Left kidney (tissue), 2 donors: ENCODE data around the gene TOP1. TPM values are rescaled to one million over a fixed set of nuclear protein-coding genes. Genes with fewer than 3 reads are reported as not detected.
"Not testable (repeated sequence)": the region's sequence is repeated elsewhere in the genome, so short reads cannot be mapped to it uniquely, and the experiment has no call there.

Source experiments
- DNase-seq: peaks from one replicate; pipeline ENCODE4 v3.0.0-alpha.2; 2013
- polyA plus RNA-seq: library from polyadenylated mRNA; unstranded; fragments of 120-200 nt; gene quantifications from one replicate; pipeline ENCODE4 v1.2.1, GENCODE V29; 2013; ENCODE audit not compliant: insufficient read length

The TOP1 gene
- polyA plus RNA-seq, 1 donor, result 123 TPM

DNA sequence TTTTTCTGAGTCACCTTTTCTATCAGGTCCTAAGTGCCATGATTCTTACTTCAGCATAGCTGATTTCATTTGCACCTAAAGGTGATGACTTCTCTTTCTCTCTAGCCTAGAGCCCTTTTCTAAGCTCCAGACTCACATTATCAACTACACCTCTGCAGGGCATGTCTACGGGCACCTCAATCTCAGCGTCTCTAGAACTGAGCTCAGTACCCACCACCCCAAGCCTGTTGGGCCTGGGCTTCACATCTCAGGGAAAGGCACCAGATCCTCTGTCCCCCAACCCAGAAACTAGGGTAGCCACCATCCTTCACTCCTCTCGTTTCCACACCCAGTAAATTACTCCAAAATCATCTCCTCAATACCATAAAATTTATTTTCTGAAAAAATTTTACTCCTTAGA is 98.1 kb downstream of the TOP1 start:
- DNase-seq, result no peak

DNA sequence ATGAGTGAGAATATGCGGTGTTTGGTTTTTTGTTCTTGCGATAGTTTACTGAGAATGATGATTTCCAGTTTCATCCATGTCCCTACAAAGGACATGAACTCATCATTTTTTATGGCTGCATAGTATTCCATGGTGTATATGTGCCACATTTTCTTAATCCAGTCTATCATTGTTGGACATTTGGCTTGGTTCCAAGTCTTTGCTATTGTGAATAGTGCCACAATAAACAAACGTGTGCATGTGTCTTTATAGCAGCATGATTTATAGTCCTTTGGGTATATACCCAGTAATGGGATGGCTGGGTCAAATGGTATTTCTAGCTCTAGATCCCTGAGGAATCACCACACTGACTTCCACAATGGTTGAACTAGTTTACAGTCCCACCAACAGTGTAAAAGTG is 99.7 kb downstream of the TOP1 start:
- not testable (repeated sequence) for DNase-seq

- DNase-seq, result no peak
Measured at GRCh38 chr20:41131594-41132387, 103.2 kb downstream of the TOP1 start.

DNA sequence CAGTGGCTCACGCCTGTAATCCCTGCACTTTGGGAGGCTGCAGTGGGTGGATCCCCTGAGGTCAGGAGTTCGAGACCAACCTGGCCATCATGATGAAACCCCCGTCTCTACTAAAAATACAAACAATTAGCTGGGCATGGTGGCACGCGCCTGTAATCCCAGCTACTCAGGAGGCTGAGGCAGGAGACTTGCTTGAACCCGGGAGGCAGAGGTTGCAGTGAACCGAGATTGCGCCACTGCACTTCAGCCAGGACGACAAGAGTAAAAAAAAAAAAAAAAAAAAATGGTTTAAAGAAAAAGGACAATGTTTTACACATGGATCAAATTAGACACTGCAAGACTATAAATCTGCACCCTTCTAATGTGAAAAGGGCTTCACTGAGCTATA is 103.8 kb downstream of the TOP1 start:
- not testable (repeated sequence) for DNase-seq

- DNase-seq, result no peak
Measured at GRCh38 chr20:41133709-41134361, 105.2 kb downstream of the TOP1 start.

- no peak for DNase-seq
Measured at GRCh38 chr20:41134362-41135186, 106.0 kb downstream of the TOP1 start.

- DNase-seq, result no peak
Measured at GRCh38 chr20:41135187-41135887, 106.7 kb downstream of the TOP1 start.

DNA sequence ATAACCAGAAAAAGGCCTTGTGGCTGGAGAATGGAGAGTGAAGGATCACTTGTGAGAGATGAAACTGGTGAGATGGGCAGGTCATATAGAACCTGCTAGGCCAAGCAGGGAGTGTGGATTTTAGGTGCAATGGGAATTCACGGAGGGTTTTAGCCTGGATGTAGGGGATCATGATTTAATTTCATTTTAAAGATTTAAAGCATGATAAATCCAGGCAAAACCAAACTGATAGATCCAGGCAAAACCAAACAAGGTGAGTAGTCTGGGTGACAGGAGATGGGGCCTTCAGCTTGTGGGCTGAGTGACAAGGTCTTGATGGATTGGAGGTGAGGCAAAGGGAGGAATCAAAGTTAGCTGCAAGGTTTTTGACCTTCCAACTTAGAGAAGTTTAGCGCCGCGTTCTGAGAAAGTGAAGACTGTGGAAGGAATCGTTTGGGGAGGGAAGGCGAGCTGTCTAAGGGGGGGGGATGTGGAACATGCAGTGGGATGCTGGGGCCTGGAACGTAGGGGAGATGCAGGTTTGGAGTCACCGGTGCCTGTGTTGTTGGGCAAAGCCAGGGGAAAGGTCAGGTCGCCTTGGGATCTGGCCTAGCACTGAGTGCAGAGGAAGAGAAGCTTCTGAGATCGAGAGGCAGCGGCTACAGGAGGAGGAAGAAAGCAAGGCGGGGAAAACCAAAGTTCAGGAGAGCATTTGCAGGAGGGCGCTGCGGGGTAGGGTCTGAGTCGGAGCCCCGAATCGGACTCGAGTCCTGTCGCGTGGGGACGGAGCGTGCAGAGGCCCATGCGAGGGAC is 107.5 kb downstream of the TOP1 start:
- no peak for DNase-seq

- peak; percentile 85 for DNase-seq
Measured at GRCh38 chr20:41136680-41137613, 108.3 kb downstream of the TOP1 start, which contains the start of gene PLCG1. Gene PLCG1, plus strand, starts transcription at chr20:41137543. Its CDS starts 99 bp downstream, at chr20:41137642.

GRCh38 chr20:41137614-41138474 is 109.2 kb downstream of the TOP1 start:
- DNase-seq, result peak; percentile 84

- DNase-seq, result no peak
Measured at GRCh38 chr20:41138475-41139226, 110.0 kb downstream of the TOP1 start.

GRCh38 chr20:41139227-41140093 is 110.8 kb downstream of the TOP1 start:
- DNase-seq, result no peak

- no peak for DNase-seq
Measured at GRCh38 chr20:41140226-41141133, 111.9 kb downstream of the TOP1 start.

- DNase-seq, result no peak
Measured at GRCh38 chr20:41141153-41141815, 112.7 kb downstream of the TOP1 start.

DNA sequence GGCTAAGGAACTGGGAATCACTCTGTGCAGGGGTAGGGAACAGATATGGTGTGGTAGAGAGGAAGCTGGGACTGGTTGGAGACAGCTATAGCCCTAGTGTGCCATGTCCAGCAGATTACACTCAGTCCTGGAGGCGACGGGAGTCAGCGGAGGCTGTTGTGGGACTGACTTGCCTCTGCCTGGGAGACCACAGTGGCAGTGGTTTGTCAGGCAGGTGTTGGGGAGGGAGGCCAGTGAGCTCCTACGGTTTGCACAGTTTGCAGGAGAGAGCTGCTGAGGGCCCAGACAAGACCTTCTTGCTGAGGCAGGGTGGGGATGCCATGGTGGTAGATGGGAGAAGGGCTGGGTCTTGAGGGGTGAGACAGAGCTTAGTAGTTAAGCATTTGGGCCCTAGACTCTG is 113.6 kb downstream of the TOP1 start:
- DNase-seq, result no peak

GRCh38 chr20:41142919-41143318 is 114.3 kb downstream of the TOP1 start:
- no peak for DNase-seq
